Hypothalamus (tissue), 51 donors: ENCODE data around the gene CARD8.
"Not testable (repeated sequence)": the region's sequence is repeated elsewhere in the genome, so short reads cannot be mapped to it uniquely, and the experiment has no call there.

Experiments used
- DNase-seq, 51 donors: peaks; one replicate each; lab custom pipeline; 2025; lab: John Stamatoyannopoulos, UW

The CARD8 gene

DNA sequence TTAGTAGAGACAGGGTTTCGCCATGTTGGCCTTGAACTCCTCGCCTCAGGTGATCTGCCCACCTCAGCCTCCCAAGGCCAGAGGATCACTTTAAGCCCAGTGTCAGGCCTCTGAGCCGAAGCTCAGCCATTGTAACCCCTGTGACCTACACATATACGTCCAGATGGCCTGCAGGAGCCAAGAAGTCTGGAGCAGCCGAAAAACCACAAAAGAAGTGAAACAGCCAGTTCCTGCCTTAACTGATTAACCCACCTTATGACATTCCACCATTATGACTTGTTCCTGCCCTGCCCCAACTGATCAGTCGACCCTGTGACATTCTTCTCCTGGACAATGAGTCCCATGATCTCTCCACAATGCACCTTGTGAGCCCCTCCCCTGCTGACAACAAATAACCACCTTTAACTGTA, 13.9 kb upstream of the CARD8 start:
- DNase-seq, result not testable (repeated sequence)

DNA sequence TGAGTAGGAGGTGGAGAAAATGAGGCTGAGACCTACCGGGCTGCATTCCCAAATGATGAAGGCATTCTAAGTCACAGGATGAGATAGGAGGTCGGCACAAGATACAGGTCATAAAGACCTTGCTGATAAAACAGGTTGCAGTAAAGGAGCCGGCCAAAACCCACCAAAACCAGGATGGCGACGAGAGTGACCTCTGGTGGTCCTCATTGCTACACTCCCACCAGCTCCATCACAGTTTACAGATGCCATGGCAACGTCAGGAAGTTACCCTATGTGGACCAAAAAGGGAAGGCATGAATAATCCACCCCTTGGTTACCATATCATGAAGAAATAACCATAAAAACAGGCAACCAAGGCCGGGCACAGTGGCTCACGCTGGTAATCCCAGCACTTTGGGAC, 9.6 kb upstream of the CARD8 start:
- DNase-seq, result not testable (repeated sequence)

DNA sequence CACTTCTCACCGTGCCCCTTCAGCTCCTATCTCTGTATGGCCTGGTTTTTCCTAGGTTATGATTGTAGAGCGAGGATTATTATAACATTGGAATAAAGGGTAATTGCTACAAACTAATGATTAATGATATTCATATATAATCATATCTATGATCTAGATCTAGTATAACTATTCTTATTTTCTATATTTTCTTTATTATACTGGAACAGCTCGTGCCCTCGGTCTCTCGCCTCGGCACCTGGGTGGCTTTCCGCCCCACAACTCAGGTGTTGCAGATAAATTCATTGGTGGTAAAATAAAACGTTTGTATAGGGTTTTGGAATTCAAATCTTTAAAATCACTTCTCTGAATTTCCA, 4.6 kb upstream of the CARD8 start:
- not testable (repeated sequence) for DNase-seq

DNA sequence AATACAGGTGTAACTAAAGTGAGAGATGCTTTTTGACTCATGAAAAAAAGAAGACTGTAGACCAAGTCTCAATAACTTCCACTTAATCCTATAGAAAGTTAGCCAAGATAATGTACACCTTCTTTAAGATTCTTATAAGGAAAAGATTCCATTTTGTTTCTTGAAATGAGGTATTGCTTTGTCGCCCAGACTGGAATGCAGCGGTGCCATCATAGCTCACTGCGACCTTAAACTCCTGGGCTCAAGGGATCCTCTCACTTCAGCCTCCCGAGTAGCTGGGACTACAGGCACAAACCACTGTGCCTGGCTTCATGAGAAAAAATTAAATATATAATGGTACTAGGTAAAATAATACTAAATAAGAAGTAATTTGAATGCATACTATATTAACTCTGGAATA, 3.3 kb upstream of the CARD8 start:
- DNase-seq, result not testable (repeated sequence)

DNA sequence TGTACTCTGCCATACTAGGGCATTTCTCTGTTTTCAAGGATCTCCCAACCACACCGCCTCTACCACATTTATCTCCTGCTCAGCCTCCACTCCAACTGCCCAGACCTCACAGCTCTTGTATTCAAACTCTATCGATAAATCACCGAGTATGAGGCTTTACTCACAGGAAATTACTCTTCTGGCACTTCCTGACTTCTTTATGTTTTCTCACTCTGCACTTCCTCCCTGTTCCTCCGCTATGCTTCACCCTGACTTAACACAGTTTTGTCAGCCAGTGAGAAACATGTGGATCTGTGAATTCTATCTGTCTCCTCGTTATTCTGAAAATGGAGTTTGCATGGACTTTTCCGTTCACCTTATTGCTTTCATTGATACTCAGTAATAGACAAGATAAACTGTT, 2.6 kb upstream of the CARD8 start:
- no peak for DNase-seq

DNA sequence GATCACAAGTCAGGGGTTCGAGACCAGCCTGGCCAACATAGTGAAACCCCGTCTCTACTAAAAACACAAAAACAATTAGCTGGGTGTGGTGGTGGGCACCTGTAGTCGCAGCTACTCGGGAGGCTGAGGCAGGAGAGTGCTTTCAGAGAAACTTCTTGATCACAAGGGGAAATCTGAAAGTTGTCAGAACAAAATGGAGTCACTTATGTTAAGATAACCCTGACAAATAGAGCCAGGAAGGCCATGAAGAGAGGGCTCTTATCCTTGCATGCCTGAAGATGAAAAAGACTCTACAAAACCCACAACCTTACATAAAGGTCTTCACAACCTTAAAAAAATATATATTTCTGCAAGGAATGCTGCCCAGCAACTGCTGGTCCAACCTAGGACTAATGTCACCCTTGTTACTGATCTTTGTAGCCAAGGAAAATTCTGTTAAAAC, 1.2 kb downstream of the CARD8 start:
- DNase-seq, result no peak

DNA sequence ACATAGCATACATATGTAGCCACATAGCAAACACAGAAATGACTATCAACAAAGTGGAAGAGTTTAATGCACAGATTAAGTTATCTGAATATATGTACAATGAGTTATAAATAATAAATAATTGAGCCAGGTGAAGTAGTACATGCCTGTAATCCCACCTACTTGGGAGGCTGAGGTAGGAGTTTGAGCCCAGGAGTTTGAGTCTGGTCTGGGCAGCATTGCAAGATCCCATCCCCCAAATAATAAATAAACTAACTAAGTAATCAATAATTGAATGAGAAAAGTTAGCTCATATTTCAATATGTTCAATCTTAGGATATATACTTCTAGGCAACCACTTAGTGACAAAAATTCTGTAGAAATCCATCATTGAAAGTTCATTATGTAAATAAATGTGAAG, 1.7 kb downstream of the CARD8 start:
- DNase-seq, result no peak

DNA sequence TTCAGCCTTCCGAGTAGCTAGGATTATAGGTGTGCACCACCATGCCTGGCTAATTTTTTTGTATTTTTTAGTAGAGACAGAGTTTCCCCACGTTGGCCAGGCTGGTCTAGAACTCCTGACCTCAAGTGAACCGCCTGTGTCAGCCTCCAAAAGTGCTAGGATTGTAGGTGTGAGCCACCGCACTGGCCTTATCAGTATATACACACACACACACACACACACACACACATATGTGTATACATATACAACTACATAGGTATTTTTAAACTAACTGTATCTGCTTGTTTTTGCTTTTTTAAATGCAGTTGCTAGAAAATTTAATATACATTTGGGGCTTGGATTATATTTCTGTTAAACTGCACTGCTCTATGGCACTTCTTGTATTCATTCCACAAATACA, 3.1 kb downstream of the CARD8 start:
- DNase-seq, result no peak

DNA sequence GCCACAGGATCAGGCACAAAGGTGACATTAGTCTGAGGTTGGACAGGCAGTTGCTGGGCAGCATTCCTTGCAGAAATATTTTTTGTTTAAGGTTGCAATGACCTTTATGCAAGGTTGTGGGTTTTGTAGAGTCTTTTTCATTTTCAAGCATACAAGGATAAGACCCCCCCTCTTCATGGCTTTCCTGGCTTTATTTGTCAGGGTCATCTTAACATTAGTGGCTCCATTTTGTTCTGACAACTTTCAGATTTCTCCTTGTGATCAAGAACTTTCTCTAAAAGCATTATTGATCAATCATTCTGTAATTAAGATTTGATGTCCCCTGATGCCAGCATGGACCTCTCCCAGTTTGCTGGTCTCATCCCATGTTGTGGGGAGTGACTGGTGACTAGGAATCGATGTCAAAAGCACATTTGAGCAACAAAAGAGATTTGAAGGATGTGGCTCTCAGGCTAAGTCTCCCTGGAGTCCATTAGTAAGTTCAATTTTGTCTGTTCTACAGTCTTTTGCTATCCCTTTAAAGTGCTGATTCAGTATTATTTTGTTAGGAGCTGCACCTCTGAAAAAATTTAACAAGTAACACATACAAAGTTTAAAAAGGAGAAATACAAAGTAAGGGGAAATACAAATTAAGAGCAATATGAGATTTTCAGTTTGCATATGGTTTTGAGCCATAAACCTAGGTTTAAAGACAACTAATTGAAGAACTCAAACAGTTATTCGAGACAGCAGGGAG, 5.3 kb downstream of the CARD8 start:
- no peak for DNase-seq

DNA sequence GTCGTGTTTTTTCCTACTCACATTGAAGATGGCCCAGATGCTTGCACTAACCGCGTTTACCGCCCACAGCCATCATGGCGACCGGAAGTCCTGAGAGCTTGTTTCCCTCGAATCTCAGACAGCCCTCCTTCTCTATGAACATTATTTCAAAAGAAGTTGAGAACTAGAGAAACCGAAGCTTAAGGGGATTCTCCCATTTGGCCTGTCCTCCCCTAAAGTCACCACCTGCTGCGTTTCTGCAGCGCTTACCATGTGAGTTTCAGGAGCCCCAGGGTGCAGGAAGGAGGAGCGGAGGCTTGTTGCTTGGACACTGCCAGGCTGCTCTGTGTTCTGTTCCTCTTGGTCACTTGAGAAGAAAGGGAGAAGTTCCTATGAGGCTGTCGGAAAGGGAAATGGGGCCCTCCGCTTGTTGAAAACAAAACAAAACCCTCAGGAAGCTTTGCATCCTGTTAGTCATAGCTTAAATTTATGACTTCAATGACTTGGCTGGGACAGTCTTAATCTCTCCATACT, 6.2 kb downstream of the CARD8 start:
- DNase-seq, result peak in 14 of 51 donors; percentile 1 to 44 (median 6)

DNA sequence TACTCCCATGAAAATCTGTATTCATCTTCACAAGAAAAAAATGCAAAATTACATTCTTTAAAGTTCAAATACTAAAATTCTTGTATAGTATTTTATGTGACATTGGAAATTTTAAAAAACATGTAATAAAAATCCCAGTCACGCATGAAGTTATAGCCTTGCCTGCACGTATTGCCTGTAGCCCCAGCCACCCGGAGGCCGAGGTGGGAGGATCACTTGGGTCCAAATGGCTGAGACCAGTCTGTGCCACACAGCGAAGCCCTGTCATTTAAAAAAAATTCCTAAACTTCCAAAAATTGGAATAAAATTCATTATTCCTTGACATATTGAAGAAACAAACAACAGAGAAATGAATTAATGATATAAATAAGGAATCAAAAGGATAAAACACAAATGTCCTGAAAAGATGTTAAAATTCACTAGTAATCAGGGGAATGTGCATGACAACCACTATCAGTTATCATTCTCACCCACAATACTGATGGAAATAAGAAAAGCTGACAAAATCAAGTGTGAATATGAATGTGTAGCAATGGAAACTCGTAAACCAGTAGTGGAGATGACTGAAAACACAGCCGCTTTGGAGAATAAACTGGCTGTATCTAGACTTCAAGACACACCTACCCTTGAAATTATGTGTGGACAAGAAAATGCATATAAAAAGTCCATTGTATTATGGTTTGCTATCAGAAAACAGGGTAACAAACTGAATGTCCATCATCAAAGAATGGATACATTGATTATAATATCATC, 7.5 kb downstream of the CARD8 start:
- no peak for DNase-seq

DNA sequence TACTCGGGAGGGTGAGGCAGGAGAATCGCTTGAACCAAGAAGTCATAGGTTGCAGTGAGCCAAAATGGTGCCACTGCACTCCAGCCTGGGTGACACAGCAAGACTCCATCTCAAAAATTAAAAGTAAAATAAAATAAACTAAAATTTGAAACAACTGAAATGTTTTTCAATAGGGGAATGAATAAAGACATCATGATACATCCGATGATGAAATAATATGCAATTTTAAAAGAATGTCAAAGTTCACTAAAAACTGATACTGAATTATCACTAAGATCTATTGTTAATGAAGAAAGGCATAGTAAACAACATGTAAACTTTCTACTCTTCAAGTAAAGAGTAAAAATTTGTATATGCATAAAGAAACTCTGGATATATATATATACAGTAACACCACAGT, 8.5 kb downstream of the CARD8 start:
- no peak for DNase-seq

DNA sequence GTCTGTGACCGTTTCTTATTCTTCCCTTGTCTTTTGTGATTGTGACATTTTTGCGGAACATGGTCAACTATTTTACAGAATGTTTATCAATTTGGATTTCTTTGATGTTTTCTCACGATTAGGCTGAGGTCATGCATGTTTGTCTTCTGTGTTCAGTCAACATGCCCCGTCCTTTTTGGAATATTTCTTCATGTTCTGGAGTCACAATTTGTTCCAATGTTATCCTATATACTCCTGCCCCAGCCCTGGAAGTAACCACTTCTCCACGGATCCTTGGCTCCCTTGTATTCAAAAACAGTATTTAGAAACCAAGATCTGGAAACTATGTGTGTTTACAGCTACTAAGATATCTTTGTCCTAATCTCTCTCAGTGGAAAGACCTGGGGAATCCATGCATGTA, 9.6 kb downstream of the CARD8 start:
- DNase-seq, result no peak

DNA sequence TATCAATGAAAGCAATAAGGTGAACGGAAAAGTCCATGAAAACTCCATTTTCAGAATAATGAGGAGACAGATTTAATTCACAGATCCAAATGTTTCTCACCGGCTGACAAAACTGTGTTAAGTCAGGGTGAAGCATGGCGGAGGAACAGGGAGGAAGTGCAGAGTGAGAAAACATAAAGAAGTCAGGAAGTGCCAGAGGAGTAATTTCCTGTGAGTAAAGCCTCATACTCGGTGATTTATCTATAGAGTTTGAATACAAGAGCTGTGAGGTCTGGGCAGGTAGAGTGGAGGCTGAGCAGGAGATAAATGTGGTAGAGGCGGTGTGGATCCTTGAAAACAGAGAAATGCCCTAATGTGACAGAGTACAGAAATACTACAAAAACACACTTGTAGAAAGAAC, 11.4 kb downstream of the CARD8 start:
- DNase-seq, result no peak

DNA sequence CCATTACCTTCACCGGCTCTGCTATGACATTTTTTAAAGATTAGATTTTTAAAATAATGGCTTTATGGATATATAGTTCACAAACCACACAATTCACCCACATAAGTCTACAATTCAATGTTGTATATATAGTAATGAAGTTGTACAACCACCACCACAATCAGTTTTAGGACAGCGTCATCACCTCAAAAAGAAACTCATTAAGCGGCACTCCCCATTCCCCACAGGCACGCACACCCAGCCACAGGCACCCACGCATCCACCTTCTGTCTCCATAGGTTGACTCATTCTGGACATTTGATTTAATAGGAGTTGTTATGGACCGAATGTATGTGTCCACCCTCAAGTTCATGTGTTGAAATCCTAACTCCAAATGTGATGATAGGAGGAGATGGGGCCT, 13.9 kb downstream of the CARD8 start:
- DNase-seq, result not testable (repeated sequence)

DNA sequence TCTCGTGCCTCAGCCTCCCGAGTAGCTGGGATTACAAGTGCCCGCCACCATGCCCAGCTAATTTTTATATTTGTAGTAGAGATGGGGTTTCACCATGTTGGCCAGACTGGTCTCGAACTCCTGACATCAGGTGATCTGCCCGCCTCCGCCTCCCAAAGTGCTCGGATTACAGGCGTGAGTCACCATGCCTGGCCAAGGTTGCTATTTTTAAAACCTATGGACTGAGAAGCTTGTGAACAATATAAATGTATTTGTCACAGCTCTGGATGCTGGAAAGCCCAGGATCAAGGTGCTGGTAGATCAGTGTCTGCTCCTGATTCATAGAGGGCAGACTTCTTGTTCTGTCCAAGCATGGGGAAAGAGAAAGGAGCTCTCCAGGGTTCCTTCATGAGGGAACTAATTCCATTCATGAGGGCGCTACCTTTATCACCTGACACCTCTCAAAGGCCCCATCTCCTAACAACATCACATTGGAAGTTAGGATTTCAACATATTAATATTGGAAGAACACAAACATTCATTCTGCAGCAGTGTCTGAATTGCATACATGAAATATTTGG, 16.1 kb downstream of the CARD8 start:
- DNase-seq, result no peak

DNA sequence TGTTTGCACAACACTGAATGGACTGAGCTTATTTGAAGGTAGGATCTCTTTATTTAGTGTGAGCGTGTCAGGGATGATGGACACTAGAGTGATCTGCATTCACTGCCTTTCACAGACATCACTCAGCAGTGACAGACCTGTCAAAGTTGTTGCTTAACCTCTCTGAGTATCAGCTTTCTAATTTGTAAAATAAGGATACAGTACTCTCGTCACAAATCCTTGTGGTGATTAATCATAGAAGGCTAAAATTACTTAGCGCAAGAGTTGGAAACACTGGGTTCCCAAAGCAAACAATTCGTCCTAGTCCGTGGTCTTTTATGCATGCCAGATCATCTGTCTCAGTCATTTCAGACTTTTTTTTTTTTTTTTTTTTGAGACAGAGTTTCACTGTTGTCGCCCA, 16.6 kb downstream of the CARD8 start:
- no peak for DNase-seq

DNA sequence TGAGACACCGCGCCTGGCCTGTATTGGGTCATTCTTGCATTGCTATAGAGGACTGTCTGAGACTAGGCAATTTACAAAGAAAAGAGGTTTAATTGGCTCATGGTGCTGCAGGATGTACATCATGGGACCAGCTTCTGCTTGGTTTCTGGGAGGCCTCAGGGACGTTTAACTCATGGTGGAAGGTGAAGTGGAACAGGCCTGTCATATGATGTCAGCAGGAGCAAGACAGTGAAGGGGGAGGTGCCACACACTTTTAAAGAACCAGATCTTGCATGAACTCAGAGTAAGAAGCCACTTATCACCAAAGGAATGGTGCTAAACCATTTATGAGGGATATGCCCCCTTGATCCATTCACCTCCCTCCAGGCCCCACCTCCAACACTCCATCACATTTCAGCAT, 18.7 kb downstream of the CARD8 start:
- no peak for DNase-seq

DNA sequence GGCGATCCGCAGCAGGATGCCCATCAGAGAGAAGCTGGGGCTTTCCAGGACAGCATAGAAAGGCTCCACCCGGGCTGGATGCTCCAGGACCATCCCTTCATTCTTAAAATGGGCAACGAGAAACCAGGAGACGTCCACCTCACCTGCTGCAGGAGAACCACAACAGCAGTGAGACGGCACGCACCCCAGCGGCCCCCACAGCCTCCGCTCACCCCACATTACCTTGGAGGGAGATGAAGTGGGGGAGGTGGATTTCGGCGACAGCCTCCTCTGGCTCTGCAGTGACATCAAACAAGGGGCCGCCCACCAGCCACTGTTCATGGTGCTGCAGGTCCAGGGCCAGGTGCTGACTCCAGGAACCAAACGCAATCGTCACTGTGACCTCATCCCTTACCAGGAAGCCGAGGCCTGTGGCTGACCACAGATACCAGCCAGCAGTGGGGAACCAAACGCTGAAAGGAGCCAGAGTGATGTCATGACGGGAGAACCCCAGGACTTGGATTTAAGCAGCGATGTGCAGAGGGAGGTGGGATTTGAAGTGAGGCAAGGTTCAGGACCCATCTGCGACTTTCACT, 25.1 kb downstream of the CARD8 start:
- DNase-seq, result no peak

DNA sequence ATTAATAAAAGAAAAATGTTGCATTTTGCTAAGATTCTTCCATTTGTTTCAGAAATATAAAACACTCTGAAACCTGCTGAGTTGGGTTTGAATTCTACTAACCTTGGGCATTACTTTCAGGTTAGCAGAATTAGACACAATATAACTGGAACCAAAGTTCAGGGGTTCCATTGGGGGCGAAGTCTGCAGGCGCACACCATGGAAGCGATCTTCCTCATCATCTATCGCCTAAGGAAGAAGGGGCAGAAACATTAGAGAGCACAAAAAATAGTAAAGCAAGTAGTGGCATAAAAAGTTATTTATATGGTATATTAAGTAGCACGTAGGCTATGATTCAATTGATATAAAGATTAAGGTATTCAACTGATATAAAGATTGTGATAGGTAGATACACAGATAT, 34.1 kb downstream of the CARD8 start:
- no peak for DNase-seq

DNA sequence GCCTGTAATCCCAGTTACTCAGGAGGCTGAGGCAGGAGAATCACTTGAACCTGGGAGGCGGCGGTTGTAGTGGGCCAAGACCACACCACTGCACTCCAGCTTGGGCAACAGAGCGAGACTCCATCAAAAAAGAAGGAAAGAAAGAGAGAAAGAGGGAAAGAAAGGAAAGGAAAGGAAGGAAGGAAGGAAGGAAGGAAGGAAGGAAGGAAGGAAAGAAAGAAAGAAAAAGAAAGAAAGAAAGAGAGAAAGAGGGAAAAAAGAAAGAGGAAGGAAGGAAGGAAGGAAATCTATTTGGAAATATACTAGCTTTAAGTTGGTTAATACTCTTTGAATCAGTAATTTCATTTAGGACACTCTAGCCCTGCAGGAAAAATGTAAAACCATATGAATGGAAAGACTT, 34.9 kb downstream of the CARD8 start:
- not testable (repeated sequence) for DNase-seq

DNA sequence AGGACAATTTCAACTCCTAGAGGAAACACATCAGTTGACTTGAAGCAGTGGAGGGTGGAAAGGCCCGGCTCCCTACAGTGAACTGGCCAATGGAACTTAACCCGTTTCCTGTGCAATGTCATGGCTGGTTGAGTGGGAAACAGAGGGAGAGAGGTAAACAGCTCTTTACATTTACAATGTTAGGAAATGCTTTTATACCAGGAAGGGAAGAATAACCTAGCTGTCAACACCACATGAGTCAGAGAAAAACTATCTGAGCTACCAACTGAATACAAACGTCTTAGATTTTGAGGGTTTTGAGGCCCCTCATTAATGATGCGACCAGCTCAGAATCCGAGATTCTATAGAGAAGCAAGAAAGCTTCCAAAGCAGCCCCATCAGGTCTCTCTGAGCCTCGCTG, 36.7 kb downstream of the CARD8 start:
- no peak for DNase-seq
